ENCODE results near the gene TSPAN2. TPM values are rescaled to one million over a fixed set of nuclear protein-coding genes. Genes with fewer than 3 reads are reported as not detected.

Gene TSPAN2
- total and polyA plus RNA-seq, 2 experiments from 2014 or later: 11.2 to 11.8 TPM

DNA sequence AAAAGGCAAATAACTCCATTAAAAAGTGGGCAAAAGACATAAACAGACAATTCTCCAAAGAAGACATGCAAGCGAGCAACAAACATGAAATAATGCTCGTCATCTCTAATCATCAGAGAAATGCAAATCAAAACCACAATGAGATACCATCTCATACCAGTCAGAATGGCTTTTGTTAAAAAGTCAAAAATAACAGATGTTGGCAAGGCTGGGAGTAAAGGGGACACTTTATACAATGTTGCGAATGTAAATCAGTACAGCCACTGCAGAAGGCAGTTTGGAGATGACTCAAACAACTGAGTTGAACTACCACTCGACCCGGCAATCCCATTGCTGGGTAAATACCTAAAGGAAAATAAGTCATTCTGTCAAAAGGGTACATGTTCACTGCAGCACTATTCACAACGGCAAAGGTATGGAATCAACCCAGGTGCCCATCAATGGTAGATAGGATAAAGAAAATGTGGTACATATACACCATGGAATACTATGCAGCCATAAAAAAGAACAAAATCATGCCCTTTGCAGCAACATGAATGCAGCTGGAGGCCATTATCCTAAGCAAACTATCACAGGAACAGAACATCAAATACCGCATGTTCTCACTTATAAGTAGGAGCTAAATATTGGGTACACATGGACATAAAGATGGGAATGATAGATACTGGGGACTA is 25.9 kb downstream of the TSPAN2 start:
- H3K4me3 ChIP-seq: no peak overlapping the region
- Mint-ChIP-seq H3K27me3 (ENCODE audit: insufficient read depth, low read depth, poor library complexity) (peaks cover 4% of the 10 kb centered on the region), H3K4me1 (no peaks in the 10 kb centered on the region; the same call in 2 of the 3 replicates), H3K27ac (no peak overlapping the region), H3K9me3 (no peaks in the 10 kb centered on the region), H3K36me3 (ENCODE audit: low read depth) (peaks cover 3% of the 10 kb centered on the region; the same call in 1 of the 3 replicates), H3K4me3 (no peak overlapping the region)
- H3K27ac ChIP-seq (ENCODE audit: low read depth): no peak overlapping the region
- TF ChIP-seq REST (IDR thresholded peaks at IDR 0.05; ENCODE audit: unreplicated experiment) (no peak), NANOG (IDR thresholded peaks at IDR 0.05; ENCODE audit: borderline replicate concordance) (no peak)
- H3K9me2 ChIP-seq (ENCODE audit: insufficient read depth): no peaks in the 10 kb centered on the region
- H3K4me1 ChIP-seq (ENCODE audit: insufficient read depth): no peaks in the 10 kb centered on the region
- no peak for DNase-seq (ENCODE audit: low spot score)
- H3K79me2 ChIP-seq (replicated peaks; ENCODE audit: insufficient read depth): no peaks in the 10 kb centered on the region
- ATAC-seq: no peak
- no peaks in the 10 kb centered on the region for H4K20me1 ChIP-seq (replicated peaks; ENCODE audit: insufficient read depth)
- no peak overlapping the region for H3K4me2 ChIP-seq
- H2AFZ ChIP-seq: no peak overlapping the region
- no peaks in the 10 kb centered on the region for H3K27me3 ChIP-seq (ENCODE audit: insufficient read depth)
- H3F3A ChIP-seq (replicated peaks; ENCODE audit: low read depth): no peaks in the 10 kb centered on the region
- H3K36me3 ChIP-seq (ENCODE audit: insufficient read depth): no peaks in the 10 kb centered on the region

DNA sequence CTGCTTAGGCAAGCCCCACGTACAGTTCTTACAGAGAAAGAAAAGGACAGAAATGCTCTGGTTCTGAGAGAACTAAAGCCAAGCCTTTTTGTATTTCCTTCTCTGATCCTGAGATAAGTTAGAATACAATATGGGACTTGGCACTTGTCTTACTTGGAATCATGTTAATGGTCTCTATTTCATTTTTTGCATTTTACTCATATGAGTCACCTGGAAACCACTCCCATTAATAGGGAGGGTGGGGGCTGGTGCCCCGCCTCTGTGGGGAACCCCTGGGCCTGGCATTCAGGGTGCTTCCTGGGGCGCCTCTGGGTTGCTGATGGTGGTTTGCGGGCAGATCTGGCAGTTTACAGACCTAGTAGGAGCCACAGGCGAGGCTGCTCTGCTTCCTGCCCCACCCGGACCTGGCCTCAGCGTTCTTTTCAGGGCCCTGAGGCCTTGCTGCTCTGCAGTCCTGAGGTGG is 26.7 kb downstream of the TSPAN2 start:
- no peak overlapping the region for H3K4me2 ChIP-seq
- H3K36me3 Mint-ChIP-seq (ENCODE audit: low read depth): peaks cover 3% of the 10 kb centered on the region; the same call in 1 of the 3 replicates
- ATAC-seq: no peak
- TF ChIP-seq EZH2phosphoT487 (IDR thresholded peaks at IDR 0.05; ENCODE audit: unreplicated experiment) (no peak), NANOG (IDR thresholded peaks at IDR 0.05; ENCODE audit: borderline replicate concordance) (no peak), ZNF114 (CRISPR knock-in tag; IDR thresholded peaks at IDR 0.05) (no peak), STAT1 (IDR thresholded peaks at IDR 0.05; ENCODE audit: unreplicated experiment) (no peak), POLR2AphosphoS5 (IDR thresholded peaks at IDR 0.05; ENCODE audit: low read depth) (no peak), REST (IDR thresholded peaks at IDR 0.05; ENCODE audit: unreplicated experiment) (no peak)
- TF ChIP-seq, protein P1, sequence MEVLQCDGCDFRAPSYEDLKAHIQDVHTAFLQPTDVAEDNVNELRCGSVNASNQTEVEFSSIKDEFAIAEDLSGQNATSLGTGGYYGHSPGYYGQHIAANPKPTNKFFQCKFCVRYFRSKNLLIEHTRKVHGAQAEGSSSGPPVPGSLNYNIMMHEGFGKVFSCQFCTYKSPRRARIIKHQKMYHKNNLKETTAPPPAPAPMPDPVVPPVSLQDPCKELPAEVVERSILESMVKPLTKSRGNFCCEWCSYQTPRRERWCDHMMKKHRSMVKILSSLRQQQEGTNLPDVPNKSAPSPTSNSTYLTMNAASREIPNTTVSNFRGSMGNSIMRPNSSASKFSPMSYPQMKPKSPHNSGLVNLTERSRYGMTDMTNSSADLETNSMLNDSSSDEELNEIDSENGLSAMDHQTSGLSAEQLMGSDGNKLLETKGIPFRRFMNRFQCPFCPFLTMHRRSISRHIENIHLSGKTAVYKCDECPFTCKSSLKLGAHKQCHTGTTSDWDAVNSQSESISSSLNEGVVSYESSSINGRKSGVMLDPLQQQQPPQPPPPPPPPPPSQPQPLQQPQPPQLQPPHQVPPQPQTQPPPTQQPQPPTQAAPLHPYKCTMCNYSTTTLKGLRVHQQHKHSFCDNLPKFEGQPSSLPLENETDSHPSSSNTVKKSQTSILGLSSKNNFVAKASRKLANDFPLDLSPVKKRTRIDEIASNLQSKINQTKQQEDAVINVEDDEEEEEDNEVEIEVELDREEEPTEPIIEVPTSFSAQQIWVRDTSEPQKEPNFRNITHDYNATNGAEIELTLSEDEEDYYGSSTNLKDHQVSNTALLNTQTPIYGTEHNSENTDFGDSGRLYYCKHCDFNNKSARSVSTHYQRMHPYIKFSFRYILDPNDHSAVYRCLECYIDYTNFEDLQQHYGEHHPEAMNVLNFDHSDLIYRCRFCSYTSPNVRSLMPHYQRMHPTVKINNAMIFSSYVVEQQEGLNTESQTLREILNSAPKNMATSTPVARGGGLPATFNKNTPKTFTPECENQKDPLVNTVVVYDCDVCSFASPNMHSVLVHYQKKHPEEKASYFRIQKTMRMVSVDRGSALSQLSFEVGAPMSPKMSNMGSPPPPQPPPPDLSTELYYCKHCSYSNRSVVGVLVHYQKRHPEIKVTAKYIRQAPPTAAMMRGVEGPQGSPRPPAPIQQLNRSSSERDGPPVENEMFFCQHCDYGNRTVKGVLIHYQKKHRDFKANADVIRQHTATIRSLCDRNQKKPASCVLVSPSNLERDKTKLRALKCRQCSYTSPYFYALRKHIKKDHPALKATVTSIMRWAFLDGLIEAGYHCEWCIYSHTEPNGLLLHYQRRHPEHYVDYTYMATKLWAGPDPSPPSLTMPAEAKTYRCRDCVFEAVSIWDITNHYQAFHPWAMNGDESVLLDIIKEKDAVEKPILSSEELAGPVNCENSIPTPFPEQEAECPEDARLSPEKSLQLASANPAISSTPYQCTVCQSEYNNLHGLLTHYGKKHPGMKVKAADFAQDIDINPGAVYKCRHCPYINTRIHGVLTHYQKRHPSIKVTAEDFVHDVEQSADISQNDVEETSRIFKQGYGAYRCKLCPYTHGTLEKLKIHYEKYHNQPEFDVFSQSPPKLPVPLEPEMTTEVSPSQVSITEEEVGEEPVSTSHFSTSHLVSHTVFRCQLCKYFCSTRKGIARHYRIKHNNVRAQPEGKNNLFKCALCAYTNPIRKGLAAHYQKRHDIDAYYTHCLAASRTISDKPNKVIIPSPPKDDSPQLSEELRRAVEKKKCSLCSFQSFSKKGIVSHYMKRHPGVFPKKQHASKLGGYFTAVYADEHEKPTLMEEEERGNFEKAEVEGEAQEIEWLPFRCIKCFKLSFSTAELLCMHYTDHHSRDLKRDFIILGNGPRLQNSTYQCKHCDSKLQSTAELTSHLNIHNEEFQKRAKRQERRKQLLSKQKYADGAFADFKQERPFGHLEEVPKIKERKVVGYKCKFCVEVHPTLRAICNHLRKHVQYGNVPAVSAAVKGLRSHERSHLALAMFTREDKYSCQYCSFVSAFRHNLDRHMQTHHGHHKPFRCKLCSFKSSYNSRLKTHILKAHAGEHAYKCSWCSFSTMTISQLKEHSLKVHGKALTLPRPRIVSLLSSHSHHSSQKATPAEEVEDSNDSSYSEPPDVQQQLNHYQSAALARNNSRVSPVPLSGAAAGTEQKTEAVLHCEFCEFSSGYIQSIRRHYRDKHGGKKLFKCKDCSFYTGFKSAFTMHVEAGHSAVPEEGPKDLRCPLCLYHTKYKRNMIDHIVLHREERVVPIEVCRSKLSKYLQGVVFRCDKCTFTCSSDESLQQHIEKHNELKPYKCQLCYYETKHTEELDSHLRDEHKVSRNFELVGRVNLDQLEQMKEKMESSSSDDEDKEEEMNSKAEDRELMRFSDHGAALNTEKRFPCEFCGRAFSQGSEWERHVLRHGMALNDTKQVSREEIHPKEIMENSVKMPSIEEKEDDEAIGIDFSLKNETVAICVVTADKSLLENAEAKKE (CRISPR knock-in tag; IDR thresholded peaks at IDR 0.05): no peak

More for the DNA sequence above, 26.7 kb downstream of the TSPAN2 start:
- Histone ChIP-seq H3K4me1 (ENCODE audit: insufficient read depth) (no peaks in the 10 kb centered on the region), H3F3A (replicated peaks; ENCODE audit: low read depth) (no peaks in the 10 kb centered on the region), H3K9me2 (ENCODE audit: insufficient read depth) (no peaks in the 10 kb centered on the region), H3K79me2 (replicated peaks; ENCODE audit: insufficient read depth) (no peaks in the 10 kb centered on the region), H3K36me3 (ENCODE audit: insufficient read depth) (no peaks in the 10 kb centered on the region), H3K27ac (ENCODE audit: low read depth) (no peak overlapping the region), H3K4me3 (no peak overlapping the region), H3K27me3 (ENCODE audit: insufficient read depth) (no peaks in the 10 kb centered on the region), H4K20me1 (replicated peaks; ENCODE audit: insufficient read depth) (no peaks in the 10 kb centered on the region), H2AFZ (no peak overlapping the region)
- Mint-ChIP-seq H3K27me3 (ENCODE audit: insufficient read depth, low read depth, poor library complexity) (peaks cover 2% of the 10 kb centered on the region), H3K4me1 (no peaks in the 10 kb centered on the region; the same call in 2 of the 3 replicates), H3K9me3 (no peaks in the 10 kb centered on the region), H3K27ac (no peak overlapping the region), H3K4me3 (no peak overlapping the region)
- no peak for DNase-seq (ENCODE audit: low spot score)

Data from GM23338 (cell line).